A673 (cell line): Measurements from ENCODE around the gene ACSL5.

Source experiments
- EZH2 ChIP-seq: fragments of 200-600 bp; sonication (generic); IDR thresholded peaks from 2 replicates; pipeline ENCODE4 v1.6.1; 2017; ENCODE audit warnings: borderline replicate concordance, low read depth, mild to moderate bottlenecking, mixed read lengths, antibody characterized with exemption, low read length; ENCODE audit not compliant: poor library complexity, severe bottlenecking
- TF ChIP-seq, protein P1 (sequence below): fragments of 300-800, 200-600 bp; sonication (generic); conservative IDR thresholded peaks from 2 replicates; pipeline ENCODE4 v1.5.1; 2017; ENCODE audit warnings: low read depth, mild to moderate bottlenecking, antibody characterized with exemption, low read length, moderate library complexity, mixed read lengths

GRCh38 chr10:112388548-112388947, 14.6 kb downstream of the ACSL5 start:
- TF ChIP-seq, protein P1, sequence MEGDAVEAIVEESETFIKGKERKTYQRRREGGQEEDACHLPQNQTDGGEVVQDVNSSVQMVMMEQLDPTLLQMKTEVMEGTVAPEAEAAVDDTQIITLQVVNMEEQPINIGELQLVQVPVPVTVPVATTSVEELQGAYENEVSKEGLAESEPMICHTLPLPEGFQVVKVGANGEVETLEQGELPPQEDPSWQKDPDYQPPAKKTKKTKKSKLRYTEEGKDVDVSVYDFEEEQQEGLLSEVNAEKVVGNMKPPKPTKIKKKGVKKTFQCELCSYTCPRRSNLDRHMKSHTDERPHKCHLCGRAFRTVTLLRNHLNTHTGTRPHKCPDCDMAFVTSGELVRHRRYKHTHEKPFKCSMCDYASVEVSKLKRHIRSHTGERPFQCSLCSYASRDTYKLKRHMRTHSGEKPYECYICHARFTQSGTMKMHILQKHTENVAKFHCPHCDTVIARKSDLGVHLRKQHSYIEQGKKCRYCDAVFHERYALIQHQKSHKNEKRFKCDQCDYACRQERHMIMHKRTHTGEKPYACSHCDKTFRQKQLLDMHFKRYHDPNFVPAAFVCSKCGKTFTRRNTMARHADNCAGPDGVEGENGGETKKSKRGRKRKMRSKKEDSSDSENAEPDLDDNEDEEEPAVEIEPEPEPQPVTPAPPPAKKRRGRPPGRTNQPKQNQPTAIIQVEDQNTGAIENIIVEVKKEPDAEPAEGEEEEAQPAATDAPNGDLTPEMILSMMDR = no peak
- no peak for TF ChIP-seq EZH2
